ENCODE data around the gene CLSTN2. TPM values are rescaled to one million over a fixed set of nuclear protein-coding genes. Genes with fewer than 3 reads are reported as not detected.

CLSTN2 gene
- total and polyA plus RNA-seq, 4 donors, result 0.09 to 2.2 (median 0.55) TPM

DNA sequence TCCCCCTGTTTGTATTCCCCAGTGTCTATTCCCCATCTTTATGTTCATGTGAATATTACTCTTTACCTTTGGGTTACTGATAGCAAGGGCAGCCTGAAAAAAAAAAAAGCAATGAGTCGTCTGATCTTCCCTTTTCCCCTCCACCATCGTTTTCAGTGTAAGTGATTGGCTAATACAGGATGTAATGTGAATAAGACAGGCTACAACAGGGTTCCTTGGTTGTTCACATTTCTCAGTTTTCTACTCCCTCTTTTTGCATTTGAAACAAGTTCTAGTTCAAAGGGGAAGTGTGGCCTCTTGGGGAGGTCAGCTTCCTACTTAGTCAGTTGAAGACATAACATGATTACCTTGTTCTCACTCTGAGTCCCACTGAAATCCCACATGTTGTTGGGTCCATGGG is 464.9 kb downstream of the CLSTN2 start:
- no peaks in the 10 kb centered on the region for H3K9me3 ChIP-seq (ENCODE audit: control insufficient read depth in 4 of 4, low read length in 3 of 4)
- 60% methylated on average over 2 of the region's 2 CpGs for WGBS
- TF ChIP-seq SP1 (IDR thresholded peaks at IDR 0.05) (no peak), RXRA (IDR thresholded peaks at IDR 0.05) (no peak), HNF4A (conservative IDR thresholded peaks at IDR 0.05) (no peak), HNF4G (IDR thresholded peaks at IDR 0.05) (no peak), YY1 (IDR thresholded peaks at IDR 0.05) (no peak), FOXA1 (IDR thresholded peaks at IDR 0.05) (no peak), JUND (IDR thresholded peaks at IDR 0.05) (no peak), TAF1 (conservative IDR thresholded peaks at IDR 0.05) (no peak), NR2F2 (IDR thresholded peaks at IDR 0.05) (no peak), RAD21 (IDR thresholded peaks at IDR 0.05) (no peak), EGR1 (IDR thresholded peaks at IDR 0.05; ENCODE audit: low read depth in 2 of 2) (no peak), FOXA2 (IDR thresholded peaks at IDR 0.05) (no peak), GABPA (IDR thresholded peaks at IDR 0.05 in 1 of 2, conservative IDR thresholded peaks at IDR 0.05 in 1 of 2) (no peak)
- TF ChIP-seq, protein P1, sequence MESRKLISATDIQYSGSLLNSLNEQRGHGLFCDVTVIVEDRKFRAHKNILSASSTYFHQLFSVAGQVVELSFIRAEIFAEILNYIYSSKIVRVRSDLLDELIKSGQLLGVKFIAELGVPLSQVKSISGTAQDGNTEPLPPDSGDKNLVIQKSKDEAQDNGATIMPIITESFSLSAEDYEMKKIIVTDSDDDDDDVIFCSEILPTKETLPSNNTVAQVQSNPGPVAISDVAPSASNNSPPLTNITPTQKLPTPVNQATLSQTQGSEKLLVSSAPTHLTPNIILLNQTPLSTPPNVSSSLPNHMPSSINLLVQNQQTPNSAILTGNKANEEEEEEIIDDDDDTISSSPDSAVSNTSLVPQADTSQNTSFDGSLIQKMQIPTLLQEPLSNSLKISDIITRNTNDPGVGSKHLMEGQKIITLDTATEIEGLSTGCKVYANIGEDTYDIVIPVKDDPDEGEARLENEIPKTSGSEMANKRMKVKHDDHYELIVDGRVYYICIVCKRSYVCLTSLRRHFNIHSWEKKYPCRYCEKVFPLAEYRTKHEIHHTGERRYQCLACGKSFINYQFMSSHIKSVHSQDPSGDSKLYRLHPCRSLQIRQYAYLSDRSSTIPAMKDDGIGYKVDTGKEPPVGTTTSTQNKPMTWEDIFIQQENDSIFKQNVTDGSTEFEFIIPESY (IDR thresholded peaks at IDR 0.05), result no peak
- TF ChIP-seq, protein P2, sequence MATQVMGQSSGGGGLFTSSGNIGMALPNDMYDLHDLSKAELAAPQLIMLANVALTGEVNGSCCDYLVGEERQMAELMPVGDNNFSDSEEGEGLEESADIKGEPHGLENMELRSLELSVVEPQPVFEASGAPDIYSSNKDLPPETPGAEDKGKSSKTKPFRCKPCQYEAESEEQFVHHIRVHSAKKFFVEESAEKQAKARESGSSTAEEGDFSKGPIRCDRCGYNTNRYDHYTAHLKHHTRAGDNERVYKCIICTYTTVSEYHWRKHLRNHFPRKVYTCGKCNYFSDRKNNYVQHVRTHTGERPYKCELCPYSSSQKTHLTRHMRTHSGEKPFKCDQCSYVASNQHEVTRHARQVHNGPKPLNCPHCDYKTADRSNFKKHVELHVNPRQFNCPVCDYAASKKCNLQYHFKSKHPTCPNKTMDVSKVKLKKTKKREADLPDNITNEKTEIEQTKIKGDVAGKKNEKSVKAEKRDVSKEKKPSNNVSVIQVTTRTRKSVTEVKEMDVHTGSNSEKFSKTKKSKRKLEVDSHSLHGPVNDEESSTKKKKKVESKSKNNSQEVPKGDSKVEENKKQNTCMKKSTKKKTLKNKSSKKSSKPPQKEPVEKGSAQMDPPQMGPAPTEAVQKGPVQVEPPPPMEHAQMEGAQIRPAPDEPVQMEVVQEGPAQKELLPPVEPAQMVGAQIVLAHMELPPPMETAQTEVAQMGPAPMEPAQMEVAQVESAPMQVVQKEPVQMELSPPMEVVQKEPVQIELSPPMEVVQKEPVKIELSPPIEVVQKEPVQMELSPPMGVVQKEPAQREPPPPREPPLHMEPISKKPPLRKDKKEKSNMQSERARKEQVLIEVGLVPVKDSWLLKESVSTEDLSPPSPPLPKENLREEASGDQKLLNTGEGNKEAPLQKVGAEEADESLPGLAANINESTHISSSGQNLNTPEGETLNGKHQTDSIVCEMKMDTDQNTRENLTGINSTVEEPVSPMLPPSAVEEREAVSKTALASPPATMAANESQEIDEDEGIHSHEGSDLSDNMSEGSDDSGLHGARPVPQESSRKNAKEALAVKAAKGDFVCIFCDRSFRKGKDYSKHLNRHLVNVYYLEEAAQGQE (IDR thresholded peaks at IDR 0.05), result no peak
- TF ChIP-seq, protein P3, sequence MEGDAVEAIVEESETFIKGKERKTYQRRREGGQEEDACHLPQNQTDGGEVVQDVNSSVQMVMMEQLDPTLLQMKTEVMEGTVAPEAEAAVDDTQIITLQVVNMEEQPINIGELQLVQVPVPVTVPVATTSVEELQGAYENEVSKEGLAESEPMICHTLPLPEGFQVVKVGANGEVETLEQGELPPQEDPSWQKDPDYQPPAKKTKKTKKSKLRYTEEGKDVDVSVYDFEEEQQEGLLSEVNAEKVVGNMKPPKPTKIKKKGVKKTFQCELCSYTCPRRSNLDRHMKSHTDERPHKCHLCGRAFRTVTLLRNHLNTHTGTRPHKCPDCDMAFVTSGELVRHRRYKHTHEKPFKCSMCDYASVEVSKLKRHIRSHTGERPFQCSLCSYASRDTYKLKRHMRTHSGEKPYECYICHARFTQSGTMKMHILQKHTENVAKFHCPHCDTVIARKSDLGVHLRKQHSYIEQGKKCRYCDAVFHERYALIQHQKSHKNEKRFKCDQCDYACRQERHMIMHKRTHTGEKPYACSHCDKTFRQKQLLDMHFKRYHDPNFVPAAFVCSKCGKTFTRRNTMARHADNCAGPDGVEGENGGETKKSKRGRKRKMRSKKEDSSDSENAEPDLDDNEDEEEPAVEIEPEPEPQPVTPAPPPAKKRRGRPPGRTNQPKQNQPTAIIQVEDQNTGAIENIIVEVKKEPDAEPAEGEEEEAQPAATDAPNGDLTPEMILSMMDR (IDR thresholded peaks at IDR 0.05; ENCODE audit: low read depth, low read length, missing input control), result no peak
- TF ChIP-seq, protein P4, sequence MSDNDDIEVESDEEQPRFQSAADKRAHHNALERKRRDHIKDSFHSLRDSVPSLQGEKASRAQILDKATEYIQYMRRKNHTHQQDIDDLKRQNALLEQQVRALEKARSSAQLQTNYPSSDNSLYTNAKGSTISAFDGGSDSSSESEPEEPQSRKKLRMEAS (IDR thresholded peaks at IDR 0.05), result no peak
- TF ChIP-seq, protein P5, sequence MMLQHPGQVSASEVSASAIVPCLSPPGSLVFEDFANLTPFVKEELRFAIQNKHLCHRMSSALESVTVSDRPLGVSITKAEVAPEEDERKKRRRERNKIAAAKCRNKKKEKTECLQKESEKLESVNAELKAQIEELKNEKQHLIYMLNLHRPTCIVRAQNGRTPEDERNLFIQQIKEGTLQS (IDR thresholded peaks at IDR 0.05), result no peak
- H3K4me3 ChIP-seq (ENCODE audit: low read depth in 1 of 3, low read length in 3 of 3), result no peak overlapping the region
- H3K36me3 ChIP-seq (ENCODE audit: control insufficient read depth in 4 of 4, insufficient read depth in 3 of 4, low read depth in 1 of 4, low read length in 3 of 4), result no peaks in the 10 kb centered on the region
- H3K9ac ChIP-seq (ENCODE audit: low read depth in 1 of 2, low read length in 2 of 2), result no peak overlapping the region
- no peaks in the 10 kb centered on the region for H3K4me1 ChIP-seq (ENCODE audit: control insufficient read depth in 4 of 4, insufficient read depth in 4 of 4, low read length in 3 of 4)
- H3K27ac ChIP-seq (ENCODE audit: low read depth in 1 of 2, low read length in 2 of 2), result no peak overlapping the region
- no peak for DNase-seq (ENCODE audit: low spot score)
- no peaks in the 10 kb centered on the region for H3K27me3 ChIP-seq (ENCODE audit: control insufficient read depth in 4 of 4, insufficient read depth in 4 of 4, low read length in 3 of 4)
